Activated CD4-positive, alpha-beta T cell treated with anti-CD3 and anti-CD28 coated beads for 4 hours (primary cell): Measurements from ENCODE around the gene ANKRD60.

Experiments used
- DNase-seq, 2 donors: peaks; one replicate each; pipeline ENCODE4 v3.0.0-alpha.2; 2020

The ANKRD60 gene

DNA sequence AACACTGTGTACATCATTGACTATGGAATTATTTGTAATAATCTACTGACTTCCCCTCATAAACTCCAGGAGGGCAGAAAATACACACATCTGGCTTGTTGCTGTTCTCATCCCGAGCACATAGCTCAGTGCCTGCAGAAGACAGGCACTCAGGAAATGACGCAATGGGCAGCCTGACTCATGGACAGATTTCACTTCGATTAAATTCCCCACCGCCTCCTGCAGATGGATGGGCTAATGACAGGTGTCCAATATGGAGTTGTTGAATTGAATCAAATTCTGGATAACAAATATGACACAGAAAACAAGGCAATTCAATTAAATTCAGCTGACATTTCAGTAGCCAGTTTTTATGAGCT lies 9.1 kb downstream of the ANKRD60 start:
- no peak for DNase-seq

GRCh38 chr20:58218665-58219341 lies 9.7 kb downstream of the ANKRD60 start:
- no peak for DNase-seq

GRCh38 chr20:58216334-58216733 lies 12.1 kb downstream of the ANKRD60 start:
- no peak for DNase-seq

DNA sequence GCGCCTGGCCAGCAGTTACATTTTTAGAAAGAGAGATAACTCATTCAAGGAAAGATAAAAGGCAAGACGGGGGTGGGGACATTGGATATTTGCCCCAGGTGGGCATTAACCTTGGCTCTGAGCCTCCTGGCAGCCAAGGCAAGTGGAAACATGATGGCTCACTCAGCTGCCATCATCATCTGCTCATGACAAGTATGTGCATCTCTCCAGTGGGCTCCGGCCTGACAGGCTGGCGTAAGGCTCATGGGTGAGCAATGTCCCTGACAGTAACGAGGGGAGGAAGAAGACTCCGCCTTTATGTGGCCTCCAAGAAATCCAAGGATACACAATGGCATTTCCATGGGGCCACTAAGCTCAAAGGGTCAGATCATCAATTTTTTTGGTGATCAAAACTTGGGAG lies 13.3 kb downstream of the ANKRD60 start:
- no peak for DNase-seq

- DNase-seq: no peak
Measured at GRCh38 chr20:58214310-58214709, 14.1 kb downstream of the ANKRD60 start.

- DNase-seq: no peak
Measured at GRCh38 chr20:58213716-58214115, 14.7 kb downstream of the ANKRD60 start.

DNA sequence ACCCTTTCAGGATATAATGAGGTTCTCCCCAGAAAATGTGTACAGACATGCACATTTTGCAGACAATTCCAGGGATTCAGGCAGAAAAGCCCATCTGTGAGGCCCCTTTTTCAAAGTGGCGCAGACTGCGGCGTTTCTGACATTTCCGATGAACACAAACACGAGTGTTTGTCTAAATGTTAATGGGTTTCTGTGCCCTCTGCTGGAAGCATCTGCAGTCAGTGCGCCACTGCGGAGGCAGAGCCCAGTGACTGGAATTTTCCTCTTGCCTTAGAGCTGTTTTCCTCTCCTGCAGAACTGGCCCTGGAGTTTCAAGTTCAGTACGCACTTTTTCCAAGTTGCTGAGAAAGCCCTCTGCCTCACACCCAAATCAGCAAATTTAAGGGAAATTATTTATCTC lies 15.3 kb downstream of the ANKRD60 start:
- no peak for DNase-seq

GRCh38 chr20:58212636-58213035 lies 15.8 kb downstream of the ANKRD60 start:
- no peak for DNase-seq

DNA sequence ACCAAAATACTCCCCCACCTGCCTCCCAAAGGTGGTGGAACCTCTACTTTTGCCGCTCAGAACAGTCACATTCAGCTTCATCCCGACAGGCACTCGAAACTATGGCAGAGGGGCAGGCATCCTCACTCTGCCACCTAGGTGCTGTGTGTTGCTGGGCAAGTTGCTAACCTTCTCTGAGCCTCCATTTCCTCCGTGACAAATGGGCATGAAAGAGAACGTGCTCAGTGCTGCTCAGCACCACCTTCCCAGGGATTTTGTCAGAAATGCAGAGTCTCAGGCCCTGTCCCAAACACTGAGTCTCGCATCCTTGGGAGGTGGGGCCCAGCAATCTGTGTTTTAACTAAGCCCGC lies 18.1 kb downstream of the ANKRD60 start:
- no peak for DNase-seq

DNA sequence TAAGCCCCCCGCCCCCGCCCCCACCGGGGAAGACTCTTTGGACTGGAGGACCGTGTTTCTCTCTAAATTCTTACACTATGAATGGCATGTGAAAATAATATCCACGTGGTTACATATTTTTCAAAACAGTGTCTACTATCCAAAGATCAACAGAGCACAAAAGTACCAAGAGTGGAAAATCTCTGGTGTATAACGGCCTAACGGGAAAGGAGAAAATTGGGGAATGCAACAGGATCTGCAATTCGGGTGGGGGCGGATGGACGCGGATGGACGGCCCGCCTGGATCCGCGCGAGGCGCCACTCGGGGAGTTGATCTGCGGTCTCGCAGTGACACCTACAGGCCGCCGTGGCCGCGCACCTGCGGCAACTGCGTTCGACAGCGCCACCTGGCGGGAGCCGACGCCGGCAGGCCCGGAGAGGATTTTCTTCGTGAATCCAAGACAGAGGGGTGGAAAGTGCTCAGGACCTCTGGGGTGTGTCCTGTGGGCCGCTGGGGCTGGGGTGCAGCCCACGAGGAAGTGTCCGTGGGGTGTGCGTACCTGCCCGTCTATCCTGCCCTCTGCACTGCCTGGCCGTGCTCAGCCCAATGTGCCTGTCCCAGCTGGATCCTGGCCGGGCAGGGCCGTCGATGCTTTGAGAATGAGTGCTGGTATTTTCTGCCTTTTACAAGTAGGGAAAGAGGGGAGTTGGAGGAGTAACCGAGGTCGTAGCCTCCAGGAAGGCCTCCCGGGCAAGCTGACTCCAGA lies 18.6 kb downstream of the ANKRD60 start:
- peak; percentile 83 to 89 for DNase-seq

GRCh38 chr20:58208944-58209343 lies 19.5 kb downstream of the ANKRD60 start:
- DNase-seq: no peak

DNA sequence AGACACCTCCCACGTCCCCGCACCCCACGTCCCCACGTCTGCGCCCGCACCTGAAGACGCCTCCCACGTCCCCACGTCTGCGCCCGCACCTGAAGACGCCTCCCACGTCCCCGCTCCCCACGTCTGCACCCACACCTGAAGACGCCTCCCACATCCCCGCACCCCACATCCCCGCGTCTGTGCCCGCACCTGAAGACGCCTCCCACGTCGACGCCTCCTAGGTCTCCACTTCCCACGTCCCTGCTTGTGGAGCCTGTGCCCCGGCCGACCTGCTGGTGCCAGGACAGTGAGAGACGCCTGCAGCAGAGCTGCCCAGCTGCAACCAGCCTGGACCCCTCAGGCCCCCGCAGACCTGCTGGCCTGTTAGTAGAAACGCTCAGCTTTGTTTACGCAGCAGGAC lies 22.6 kb downstream of the ANKRD60 start:
- DNase-seq: no peak

- no peak for DNase-seq
Measured at GRCh38 chr20:58202044-58202443, 26.4 kb downstream of the ANKRD60 start.

DNA sequence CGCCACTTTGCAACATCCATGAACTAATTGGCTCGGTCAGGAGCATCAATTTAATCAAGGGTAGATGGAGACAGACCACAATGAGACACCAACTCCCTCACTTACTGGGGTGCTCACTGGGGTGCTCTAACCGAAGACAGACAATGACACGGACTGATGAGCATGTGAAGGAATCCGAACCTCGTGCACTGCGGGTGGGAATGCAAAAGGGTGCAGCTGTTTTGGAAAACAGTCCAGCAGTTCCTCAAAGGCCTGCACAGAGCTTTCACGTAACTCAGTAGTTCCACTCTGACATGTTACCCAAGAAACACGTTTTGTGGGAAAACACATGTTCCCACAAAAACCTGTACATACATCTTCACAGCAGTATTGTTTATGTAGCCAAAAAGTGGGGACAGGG lies 26.8 kb downstream of the ANKRD60 start:
- DNase-seq: no peak

GRCh38 chr20:58199469-58199868 lies 29.0 kb downstream of the ANKRD60 start:
- no peak for DNase-seq

DNA sequence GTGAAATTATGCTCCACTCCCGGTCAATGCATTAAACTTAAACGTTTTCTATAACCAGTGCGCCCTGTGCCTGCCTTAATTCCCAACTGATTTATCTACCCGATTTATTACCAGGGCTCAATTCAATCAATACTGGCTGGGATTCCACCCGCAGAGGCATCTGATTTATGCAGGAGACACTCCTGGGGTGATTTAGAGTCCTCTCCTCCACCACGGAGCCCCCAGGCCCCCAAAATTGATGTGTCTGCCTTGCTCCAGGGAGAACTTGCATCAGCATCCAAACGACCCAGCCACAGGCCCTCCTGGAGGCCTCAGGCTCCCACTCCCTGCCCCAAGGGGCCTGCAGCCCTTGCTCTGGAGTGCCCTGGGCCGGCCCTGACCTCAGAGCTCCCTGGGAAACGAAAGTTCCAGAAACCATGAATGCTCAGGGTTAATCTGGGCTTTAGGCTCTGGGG lies 29.5 kb downstream of the ANKRD60 start:
- DNase-seq: no peak

DNA sequence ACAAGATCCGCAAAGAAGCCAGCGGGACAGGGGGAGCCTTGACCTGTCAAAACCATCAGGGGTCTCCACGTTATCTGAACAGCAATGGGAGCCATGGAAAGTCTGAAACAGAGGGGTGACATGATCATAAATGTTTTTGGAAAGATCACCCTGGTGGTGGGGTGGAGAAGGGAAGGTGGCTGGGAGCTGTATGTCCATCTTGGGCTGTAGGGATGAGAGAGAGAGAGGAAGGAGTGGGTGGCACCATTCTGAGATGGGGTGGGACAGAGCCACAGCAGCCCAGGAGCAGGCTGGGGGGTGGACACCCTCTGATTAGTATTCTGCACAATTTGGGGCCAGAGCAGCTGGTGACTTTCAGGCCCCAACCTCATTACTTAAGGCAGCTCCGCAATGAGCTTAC lies 30.1 kb downstream of the ANKRD60 start:
- no peak for DNase-seq

- DNase-seq: no peak
Measured at GRCh38 chr20:58197185-58197469, 31.3 kb downstream of the ANKRD60 start.

DNA sequence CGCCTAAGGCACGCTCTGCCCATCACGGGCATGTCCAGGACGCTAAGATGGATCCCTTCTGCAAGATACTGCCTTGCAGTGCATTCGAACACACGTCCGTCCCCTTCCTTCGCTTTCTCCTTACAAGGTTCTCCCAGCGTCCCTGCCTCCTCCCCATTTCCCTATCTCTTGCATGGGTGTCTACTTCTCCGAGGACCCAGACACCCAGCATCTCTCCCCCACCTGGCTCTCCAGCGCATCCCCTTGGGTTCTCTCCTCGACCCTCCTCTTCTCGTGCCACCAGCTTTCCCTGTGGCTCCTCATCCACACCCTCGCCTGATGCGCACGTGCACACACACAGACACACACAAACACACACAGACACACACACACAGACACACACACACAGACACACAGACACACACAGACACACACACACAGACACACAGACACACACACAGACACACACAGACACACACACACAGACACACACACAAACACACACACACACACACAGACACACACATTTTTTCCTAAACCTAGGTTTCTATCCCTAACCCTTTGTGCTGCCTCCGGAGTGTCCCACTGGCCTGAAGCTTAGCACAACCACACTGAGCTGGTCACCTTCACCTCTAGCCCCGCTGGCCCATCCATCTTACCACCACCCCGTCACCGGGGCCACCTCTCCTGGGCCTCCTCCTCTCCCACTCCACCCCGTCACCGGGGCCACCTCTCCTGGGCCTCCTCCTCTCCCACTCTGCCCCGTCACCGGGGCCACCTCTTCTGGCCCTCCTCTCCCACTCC lies 31.9 kb downstream of the ANKRD60 start:
- no peak for DNase-seq

- DNase-seq: no peak
Measured at GRCh38 chr20:58195047-58195446, 33.4 kb downstream of the ANKRD60 start.

- no peak for DNase-seq
Measured at GRCh38 chr20:58194175-58194791, 34.2 kb downstream of the ANKRD60 start.

- peak in 1 of 2 donors; percentile 28 for DNase-seq
Measured at GRCh38 chr20:58192567-58192966, 35.9 kb downstream of the ANKRD60 start.

- no peak for DNase-seq
Measured at GRCh38 chr20:58192065-58192464, 36.4 kb downstream of the ANKRD60 start.

DNA sequence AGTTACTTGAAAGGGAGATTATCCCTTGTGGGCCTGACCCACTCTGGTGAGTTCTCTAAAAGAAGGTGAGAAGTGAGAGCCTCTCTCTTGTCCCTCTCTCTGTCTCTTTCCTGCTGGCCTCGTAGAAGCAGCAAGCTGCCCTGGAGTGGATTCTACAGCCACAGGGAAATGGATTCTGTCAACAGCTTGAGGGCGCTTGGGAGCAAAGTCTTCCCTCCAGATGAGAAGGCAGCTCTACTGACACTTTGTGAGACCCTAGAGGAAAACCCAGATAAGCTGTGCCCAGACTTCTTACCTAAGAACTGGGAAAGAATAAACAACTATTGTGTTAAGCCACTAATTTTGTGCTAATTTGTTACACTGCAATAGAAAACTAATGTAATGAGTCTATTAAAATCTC lies 39.9 kb downstream of the ANKRD60 start:
- no peak for DNase-seq
